Endometrial microvascular endothelial cells (primary cell): ENCODE results near the gene CAMK2D. TPM values are rescaled to one million over a fixed set of nuclear protein-coding genes. Genes with fewer than 3 reads are reported as not detected.
"Not testable (repeated sequence)": the region's sequence is repeated elsewhere in the genome, so short reads cannot be mapped to it uniquely, and the experiment has no call there.

Experiments used
- in situ Hi-C: cut with HindIII; loops from 2 replicates; pipeline ENCODE4 v1.10.0; 2017; ENCODE audit warnings: low sequenced_read_pairs, low pct_unique_long_range_greater_than_20kb; ENCODE audit errors: inconsistent ontology term
- total RNA-seq: library from RNA; depleted of rRNA; stranded (reverse); fragments of >200 nt; gene quantifications from one replicate; pipeline ENCODE4 v1.2.3, GENCODE V29; 2015; ENCODE audit errors: inconsistent ontology term

The CAMK2D gene
- 30.9 TPM for total RNA-seq

- in situ Hi-C loops, result no loop called here
These were observed at the start of gene CAMK2D for GRCh38 chr4:113761620-113762185. CAMK2D (minus strand) TSS chr4:113761738; CDS start chr4:113761068, 670 bp downstream.

GRCh38 chr4:113810906-113811305, 49.4 kb upstream of the CAMK2D start:
- in situ Hi-C loops, result no loop called here

GRCh38 chr4:113809311-113809710, 47.8 kb upstream of the CAMK2D start:
- in situ Hi-C loops, result no loop called here

GRCh38 chr4:113806850-113807249, 45.3 kb upstream of the CAMK2D start:
- in situ Hi-C loops, result no loop called here

GRCh38 chr4:113801882-113802281, 40.3 kb upstream of the CAMK2D start:
- in situ Hi-C loops, result no loop called here

GRCh38 chr4:113796381-113796780, 34.8 kb upstream of the CAMK2D start:
- in situ Hi-C loops, result not testable (repeated sequence)

- in situ Hi-C loops, result no loop called here
These were observed 28.9 kb upstream of the CAMK2D start for GRCh38 chr4:113790478-113790877.

GRCh38 chr4:113788888-113789287, 27.4 kb upstream of the CAMK2D start:
- in situ Hi-C loops, result no loop called here

GRCh38 chr4:113785781-113786180, 24.2 kb upstream of the CAMK2D start:
- in situ Hi-C loops, result no loop called here

- in situ Hi-C loops, result no loop called here
These were observed 23.1 kb upstream of the CAMK2D start for GRCh38 chr4:113784497-113785250.

GRCh38 chr4:113783701-113784100, 22.2 kb upstream of the CAMK2D start:
- in situ Hi-C loops, result no loop called here

- in situ Hi-C loops, result no loop called here
These were observed 21.8 kb upstream of the CAMK2D start for GRCh38 chr4:113783289-113783688.

- in situ Hi-C loops, result no loop called here
These were observed 20.0 kb upstream of the CAMK2D start for GRCh38 chr4:113781439-113782040.

GRCh38 chr4:113776679-113777078, 15.1 kb upstream of the CAMK2D start:
- in situ Hi-C loops, result no loop called here

GRCh38 chr4:113776016-113776415, 14.5 kb upstream of the CAMK2D start:
- in situ Hi-C loops, result no loop called here

GRCh38 chr4:113773756-113774155, 12.2 kb upstream of the CAMK2D start:
- in situ Hi-C loops, result no loop called here

- in situ Hi-C loops, result no loop called here
These were observed 11.5 kb upstream of the CAMK2D start for GRCh38 chr4:113773014-113773413.

- in situ Hi-C loops, result no loop called here
These were observed 10.8 kb upstream of the CAMK2D start for GRCh38 chr4:113772319-113772718.

GRCh38 chr4:113769744-113770143, 8.2 kb upstream of the CAMK2D start:
- in situ Hi-C loops, result no loop called here

GRCh38 chr4:113768952-113769351, 7.4 kb upstream of the CAMK2D start:
- in situ Hi-C loops, result no loop called here
